ENCODE data around the gene RAB26. TPM values are rescaled to one million over a fixed set of nuclear protein-coding genes. Genes with fewer than 3 reads are reported as not detected.
"Not testable (repeated sequence)": the region's sequence is repeated elsewhere in the genome, so short reads cannot be mapped to it uniquely, and the experiment has no call there.

RAB26 gene
- total RNA-seq, 1 donor: not detected

- not testable (repeated sequence) for H3K27me3 ChIP-seq (ENCODE audit: insufficient read depth, low read length)
These were observed 23.6 kb upstream of the RAB26 start for GRCh38 chr16:2124694-2125444.

DNA sequence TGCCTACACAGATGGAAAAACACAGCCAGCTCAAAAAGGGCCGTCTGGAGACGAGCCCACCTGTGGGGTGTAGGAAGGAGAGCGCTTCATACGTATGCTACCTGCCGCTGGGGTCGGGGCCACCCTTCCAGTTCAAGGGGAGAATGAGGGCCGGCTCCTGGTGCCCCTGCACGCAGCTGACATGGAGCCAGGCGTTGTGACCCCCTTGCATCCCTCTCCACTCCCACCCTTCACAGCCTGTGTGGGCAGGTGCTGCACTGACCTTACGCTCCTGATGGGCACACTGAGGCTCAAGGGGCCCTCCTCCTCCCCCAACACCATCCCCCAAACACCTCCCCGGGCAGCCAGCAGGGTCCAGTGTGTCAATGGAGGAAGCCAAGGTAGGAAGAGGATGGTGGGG lies 22.8 kb upstream of the RAB26 start:
- H3K4me1 ChIP-seq (ENCODE audit: insufficient read depth, low read length): peaks cover 14% of the 10 kb centered on the region
- not testable (repeated sequence) for H3K9me3 ChIP-seq (ENCODE audit: low read depth, low read length); H3K27me3 ChIP-seq (ENCODE audit: insufficient read depth, low read length); H3K4me3 ChIP-seq (ENCODE audit: low read length)

More at GRCh38 chr16:2124694-2125444, 23.6 kb upstream of the RAB26 start:
- H3K4me1 ChIP-seq (ENCODE audit: insufficient read depth, low read length): peaks cover 14% of the 10 kb centered on the region
- not testable (repeated sequence) for H3K4me3 ChIP-seq (ENCODE audit: low read length); H3K9me3 ChIP-seq (ENCODE audit: low read depth, low read length)

DNA sequence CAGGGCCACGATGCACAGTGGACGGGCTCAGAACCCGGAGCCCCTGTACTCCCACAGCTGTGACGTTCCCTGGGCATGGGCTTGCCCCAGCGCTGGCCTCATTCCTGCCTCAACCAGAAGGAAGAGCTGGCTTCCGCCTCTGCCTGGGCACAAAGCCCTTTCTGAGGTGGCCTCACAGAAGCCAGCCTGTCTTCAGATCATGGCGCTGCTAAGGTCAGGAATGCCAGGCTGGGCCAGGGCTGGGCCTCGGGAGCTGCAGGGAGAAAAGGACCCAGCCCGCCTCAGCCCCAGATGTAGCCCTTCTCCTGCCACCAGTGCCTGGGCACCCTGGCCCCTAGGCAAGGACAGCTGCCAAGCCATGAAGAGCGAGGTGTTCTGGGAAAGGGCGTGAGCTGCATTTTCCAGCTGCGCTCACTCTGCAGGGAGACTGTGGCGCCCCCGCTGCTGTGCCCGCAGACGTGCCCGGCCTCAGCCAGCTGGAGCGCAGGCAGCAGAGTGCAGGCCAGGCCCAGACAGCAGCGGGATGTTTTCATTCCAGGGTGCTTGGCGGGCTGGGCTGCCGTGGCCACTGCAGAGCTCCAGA lies 22.2 kb upstream of the RAB26 start:
- H3K9me3 ChIP-seq (ENCODE audit: low read depth, low read length): not testable (repeated sequence)

GRCh38 chr16:2126928-2127556 lies 21.4 kb upstream of the RAB26 start:
- not testable (repeated sequence) for H3K9me3 ChIP-seq (ENCODE audit: low read depth, low read length); H3K4me3 ChIP-seq (ENCODE audit: low read length); H3K27me3 ChIP-seq (ENCODE audit: insufficient read depth, low read length)
- peaks cover 14% of the 10 kb centered on the region for H3K4me1 ChIP-seq (ENCODE audit: insufficient read depth, low read length)

More for the DNA sequence above, 22.2 kb upstream of the RAB26 start:
- H3K4me3 ChIP-seq (ENCODE audit: low read length); H3K27me3 ChIP-seq (ENCODE audit: insufficient read depth, low read length): not testable (repeated sequence)
- H3K4me1 ChIP-seq (ENCODE audit: insufficient read depth, low read length): peaks cover 14% of the 10 kb centered on the region

- not testable (repeated sequence) for H3K9me3 ChIP-seq (ENCODE audit: low read depth, low read length)
These were observed 20.7 kb upstream of the RAB26 start for GRCh38 chr16:2127630-2128280.

DNA sequence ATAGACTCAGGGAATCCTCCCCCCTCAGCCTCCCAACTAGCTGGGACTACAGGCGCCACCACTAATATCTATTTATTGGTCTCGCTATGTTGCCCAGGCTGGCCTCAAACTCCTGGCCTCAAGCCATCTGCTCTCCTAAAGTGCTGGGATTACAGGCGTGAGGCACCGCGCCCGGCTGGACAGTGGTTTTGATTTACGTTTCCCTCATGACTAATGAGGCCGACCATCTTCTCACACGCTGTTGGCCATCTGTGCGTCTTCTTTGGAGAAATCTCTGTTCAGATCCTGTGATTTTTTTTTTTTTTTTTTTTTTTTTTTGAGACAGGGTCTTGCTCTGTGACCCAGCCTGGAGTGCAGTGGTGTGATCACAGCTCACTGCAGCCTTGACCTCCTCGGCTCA lies 19.2 kb upstream of the RAB26 start:
- not testable (repeated sequence) for H3K4me3 ChIP-seq (ENCODE audit: low read length); H3K27me3 ChIP-seq (ENCODE audit: insufficient read depth, low read length); H3K9me3 ChIP-seq (ENCODE audit: low read depth, low read length)
- peaks cover 14% of the 10 kb centered on the region for H3K4me1 ChIP-seq (ENCODE audit: insufficient read depth, low read length)

More at GRCh38 chr16:2127630-2128280, 20.7 kb upstream of the RAB26 start:
- not testable (repeated sequence) for H3K4me3 ChIP-seq (ENCODE audit: low read length); H3K27me3 ChIP-seq (ENCODE audit: insufficient read depth, low read length)
- peaks cover 14% of the 10 kb centered on the region for H3K4me1 ChIP-seq (ENCODE audit: insufficient read depth, low read length)

DNA sequence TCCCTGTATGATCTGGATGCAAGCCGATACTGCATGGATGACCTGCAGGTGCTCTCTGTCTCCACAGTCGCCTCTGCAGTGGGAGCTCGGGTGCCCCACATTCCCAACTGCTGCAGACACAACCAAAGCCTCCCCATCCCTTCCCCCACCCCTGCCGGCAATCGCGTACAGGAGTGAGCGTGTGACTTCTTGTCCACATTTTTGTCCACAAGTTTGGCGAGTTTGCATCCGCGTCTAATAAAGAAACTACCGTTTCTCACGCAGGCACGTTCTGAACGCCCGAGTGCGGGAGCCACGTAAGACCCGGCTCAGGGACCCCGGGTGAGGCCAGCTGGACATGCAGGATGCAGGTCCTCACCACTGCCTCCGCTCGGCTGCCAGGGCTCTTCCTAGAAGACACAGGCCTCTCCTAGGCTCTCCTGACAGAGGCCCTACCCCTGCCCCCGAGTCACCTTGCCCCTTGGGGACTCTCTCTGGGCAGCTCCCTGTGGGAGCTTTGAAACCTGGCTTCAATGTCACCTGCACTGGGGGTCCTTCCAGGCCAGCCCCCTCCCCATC lies 18.5 kb upstream of the RAB26 start:
- H3K4me1 ChIP-seq (ENCODE audit: insufficient read depth, low read length): peaks cover 12% of the 10 kb centered on the region
- not testable (repeated sequence) for H3K27me3 ChIP-seq (ENCODE audit: insufficient read depth, low read length); H3K4me3 ChIP-seq (ENCODE audit: low read length); H3K9me3 ChIP-seq (ENCODE audit: low read depth, low read length)

GRCh38 chr16:2133797-2134196 lies 14.6 kb upstream of the RAB26 start:
- not testable (repeated sequence) for H3K27me3 ChIP-seq (ENCODE audit: insufficient read depth, low read length); H3K9me3 ChIP-seq (ENCODE audit: low read depth, low read length); H3K4me1 ChIP-seq (ENCODE audit: insufficient read depth, low read length); H3K4me3 ChIP-seq (ENCODE audit: low read length)

DNA sequence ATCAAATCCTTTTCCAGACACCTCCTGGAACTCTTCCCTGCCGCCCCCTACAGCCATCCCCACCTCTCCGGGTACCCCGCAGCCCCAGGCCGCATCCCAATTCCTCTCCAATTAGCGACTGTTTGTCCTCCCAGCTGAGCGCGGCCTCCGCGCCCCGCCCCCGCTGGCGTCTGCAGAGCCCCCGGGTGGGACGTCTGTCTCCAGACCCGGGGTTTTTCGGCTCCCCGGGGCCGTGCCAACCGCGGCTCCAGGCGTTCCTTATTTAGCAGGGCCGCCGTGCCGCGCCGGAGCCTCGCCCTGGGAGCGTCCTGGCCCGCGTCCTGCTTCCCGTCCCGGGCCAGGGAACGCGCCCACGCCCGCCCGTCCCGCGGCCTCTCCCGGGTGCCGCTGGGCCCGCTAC lies 13.4 kb upstream of the RAB26 start:
- H3K4me1 ChIP-seq (ENCODE audit: insufficient read depth, low read length); H3K9me3 ChIP-seq (ENCODE audit: low read depth, low read length); H3K27me3 ChIP-seq (ENCODE audit: insufficient read depth, low read length): not testable (repeated sequence)
- peak overlapping the region; percentile 16 for H3K4me3 ChIP-seq (ENCODE audit: low read length)

DNA sequence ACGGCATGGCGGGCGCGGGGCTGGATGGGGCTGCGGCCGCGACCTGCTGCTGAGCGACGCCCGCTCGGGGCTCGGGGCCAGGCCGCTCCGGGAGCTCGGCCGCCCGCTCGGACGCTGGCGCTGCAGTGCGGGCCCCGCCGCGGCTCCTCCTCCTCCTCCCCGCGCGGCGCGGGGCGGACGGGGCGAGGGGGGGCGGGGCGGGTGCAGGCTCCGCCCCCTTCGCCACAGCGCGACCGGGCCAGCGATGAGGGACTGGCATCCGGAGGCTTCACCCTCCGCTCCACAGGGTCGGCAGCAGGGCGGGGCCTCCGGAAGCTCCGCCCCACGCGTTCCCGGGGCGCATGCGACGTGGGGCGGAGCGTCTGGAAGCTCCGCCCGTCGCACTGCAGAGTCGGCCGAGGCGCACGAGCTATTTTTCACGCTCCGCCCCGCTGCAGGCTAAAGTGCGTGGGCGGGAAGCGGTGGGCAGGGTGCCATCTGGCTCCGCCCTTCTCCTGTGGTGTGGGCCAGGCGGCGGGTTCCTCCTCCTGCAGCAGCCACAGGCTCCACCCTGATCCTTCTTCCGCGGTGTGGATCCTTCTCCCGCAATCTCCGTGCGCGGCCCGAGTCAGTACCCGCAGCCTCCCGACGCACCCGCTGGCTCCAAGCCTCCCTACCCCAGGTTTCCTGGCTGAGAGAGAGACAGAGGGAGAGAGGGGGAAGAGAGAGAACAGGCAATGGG lies 12.5 kb upstream of the RAB26 start, which contains the start of gene PKD1:
PKD1 (minus strand) TSS at position 129 of the 721 bp plus-strand sequence. CDS start 209 bp downstream, outside the sequence.
- not testable (repeated sequence) for H3K9me3 ChIP-seq (ENCODE audit: low read depth, low read length); H3K4me1 ChIP-seq (ENCODE audit: insufficient read depth, low read length)
- H3K4me3 ChIP-seq (ENCODE audit: low read length): peak within 1 kb of the TSS; percentile 26

DNA sequence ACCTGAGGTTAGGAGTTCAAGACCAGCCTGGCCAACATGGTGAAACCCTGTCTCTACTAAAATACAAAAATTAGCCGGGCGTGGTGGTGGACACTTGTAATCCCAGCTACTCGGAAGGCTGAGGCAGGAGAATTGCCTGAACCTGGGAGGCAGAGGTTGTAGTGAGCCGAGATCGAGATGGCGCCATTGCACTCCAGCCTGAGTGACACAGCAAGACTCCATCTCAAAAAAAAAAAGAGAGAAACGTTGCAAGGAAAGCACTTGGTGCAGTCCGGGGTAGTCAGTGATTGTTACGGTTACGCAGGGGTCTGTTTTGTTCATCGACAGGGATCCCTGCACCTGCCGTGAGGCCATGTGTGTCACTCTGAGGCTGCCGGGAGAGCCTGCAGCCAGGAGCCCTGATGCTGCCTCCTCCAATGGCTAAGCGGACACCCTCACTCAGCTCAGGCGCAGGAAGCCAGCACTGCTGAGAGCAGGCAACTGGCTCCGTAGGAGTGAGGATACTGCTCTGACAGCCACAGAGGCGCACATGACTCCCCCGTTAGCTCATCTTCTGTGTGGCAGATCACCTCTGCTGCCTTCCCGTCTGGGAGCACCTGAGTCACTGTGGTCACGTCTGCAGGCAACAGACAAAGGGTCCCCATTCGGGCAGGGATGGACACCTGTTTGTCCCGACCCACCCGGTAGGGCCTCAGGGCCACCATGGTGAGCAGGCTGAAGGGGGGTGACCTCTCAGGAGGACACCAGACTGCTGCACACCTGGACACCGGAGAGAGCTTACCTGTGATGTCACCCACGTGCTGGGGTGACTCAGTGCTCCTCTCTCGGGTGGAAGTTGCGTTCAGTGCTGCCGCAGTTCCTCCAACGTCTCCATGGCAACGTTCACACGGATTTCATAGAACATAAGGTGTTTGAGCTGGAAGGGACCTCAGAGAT lies 5.2 kb upstream of the RAB26 start:
- Histone ChIP-seq H3K27me3 (ENCODE audit: insufficient read depth, low read length) (no peaks in the 10 kb centered on the region), H3K4me3 (ENCODE audit: low read length) (no peak overlapping the region), H3K9me3 (ENCODE audit: low read depth, low read length) (no peaks in the 10 kb centered on the region), H3K4me1 (ENCODE audit: insufficient read depth, low read length) (peaks cover 11% of the 10 kb centered on the region)

More for the DNA sequence above, 12.5 kb upstream of the RAB26 start, which contains the start of gene PKD1:
- H3K27me3 ChIP-seq (ENCODE audit: insufficient read depth, low read length): not testable (repeated sequence)

DNA sequence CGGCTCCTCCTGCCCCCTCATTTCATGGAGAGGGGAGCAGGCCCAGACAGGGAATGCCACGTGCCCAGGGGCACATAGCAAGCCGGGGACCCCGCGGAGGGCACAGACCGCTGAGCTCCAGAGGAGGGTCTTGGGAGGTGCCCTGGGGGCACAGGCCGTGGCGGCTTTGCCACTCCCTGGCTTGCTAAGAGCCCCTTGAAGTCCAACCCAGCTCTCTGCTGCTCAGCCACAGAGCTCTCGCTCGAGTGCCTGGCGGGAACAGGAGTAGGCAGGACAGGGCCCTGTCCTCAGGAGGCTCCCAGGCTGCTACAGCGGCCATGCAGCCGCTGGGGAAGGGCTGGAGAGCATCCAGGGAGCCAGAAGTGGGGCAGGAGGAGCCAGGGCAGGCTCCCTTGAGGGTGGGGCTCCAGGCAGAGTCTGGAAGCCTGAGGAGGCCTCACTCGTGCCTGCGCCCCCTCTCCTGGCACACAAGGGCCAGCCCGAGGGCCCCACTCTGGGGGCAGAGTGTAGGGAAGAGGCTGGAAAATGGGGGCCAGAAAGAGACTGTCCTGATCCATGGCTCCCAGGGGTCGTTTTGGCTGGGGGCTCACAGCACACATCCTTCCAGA lies 4.4 kb upstream of the RAB26 start:
- Histone ChIP-seq H3K9me3 (ENCODE audit: low read depth, low read length) (no peaks in the 10 kb centered on the region), H3K27me3 (ENCODE audit: insufficient read depth, low read length) (peaks cover under 1% of the 10 kb centered on the region), H3K4me1 (ENCODE audit: insufficient read depth, low read length) (peaks cover 16% of the 10 kb centered on the region), H3K4me3 (ENCODE audit: low read length) (no peak overlapping the region)

- Histone ChIP-seq H3K4me3 (ENCODE audit: low read length) (no peak overlapping the region), H3K4me1 (ENCODE audit: insufficient read depth, low read length) (peaks cover 30% of the 10 kb centered on the region), H3K9me3 (ENCODE audit: low read depth, low read length) (no peaks in the 10 kb centered on the region), H3K27me3 (ENCODE audit: insufficient read depth, low read length) (peaks cover 6% of the 10 kb centered on the region)
These were observed 2.6 kb upstream of the RAB26 start for GRCh38 chr16:2145843-2146242.
